GM23338 (cell line): ENCODE data around the gene DPH5. TPM values are rescaled to one million over a fixed set of nuclear protein-coding genes. Genes with fewer than 3 reads are reported as not detected.

Experiments
- ATAC-seq: fragments of 200-7000 bp; cut with Tn5 transposase; 3 replicates; pipeline ENCODE4 v1.9.1; 2020
- DNase-seq: peaks from one replicate; pipeline ENCODE4 v3.0.0-alpha.2; 2015; ENCODE audit warnings: low spot score
- H2AFZ ChIP-seq: fragments of 200-600 bp; sonication (generic); 2 replicates; pipeline ENCODE4 v1.8.0; 2016; ENCODE audit warnings: antibody characterized with exemption, mild to moderate bottlenecking, moderate library complexity
- H3F3A ChIP-seq: fragments of 200-600 bp; sonication (generic); replicated peaks from 2 replicates; pipeline ENCODE4 v1.8.0; 2017; ENCODE audit warnings: antibody characterized with exemption, mixed run types, low read depth
- H3K27ac ChIP-seq: fragments of 200-600 bp; sonication (generic); 2 replicates; pipeline ENCODE4 v1.6.1; 2016; ENCODE audit warnings: low read depth
- H3K27me3 ChIP-seq: fragments of 200-600 bp; sonication (generic); 2 replicates; pipeline ENCODE4 v1.8.0; 2016; ENCODE audit warnings: mild to moderate bottlenecking, mixed run types, moderate library complexity; ENCODE audit not compliant: insufficient read depth
- H3K36me3 ChIP-seq: fragments of 200-600 bp; sonication (generic); 2 replicates; pipeline ENCODE4 v1.8.0; 2016; ENCODE audit warnings: mild to moderate bottlenecking; ENCODE audit not compliant: insufficient read depth
- H3K4me1 ChIP-seq: fragments of 200-600 bp; sonication (generic); 2 replicates; pipeline ENCODE4 v1.8.0; 2016; ENCODE audit warnings: mild to moderate bottlenecking, moderate library complexity; ENCODE audit not compliant: insufficient read depth
- H3K4me2 ChIP-seq: fragments of 200-600 bp; sonication (generic); 2 replicates; pipeline ENCODE4 v1.7.1; 2017; ENCODE audit warnings: mixed run types
- H3K4me3 ChIP-seq: fragments of 200-600 bp; sonication (generic); 2 replicates; pipeline ENCODE4 v1.6.1; 2016; ENCODE audit warnings: mixed run types
- H3K79me2 ChIP-seq: fragments of 200-600 bp; sonication (generic); replicated peaks from 2 replicates; pipeline ENCODE4 v1.8.0; 2017; ENCODE audit warnings: mild to moderate bottlenecking; ENCODE audit not compliant: insufficient read depth
- H3K9me2 ChIP-seq: fragments of 200-600 bp; sonication (generic); 2 replicates; pipeline ENCODE4 v1.8.0; 2017; ENCODE audit not compliant: insufficient read depth
- H4K20me1 ChIP-seq: fragments of 200-600 bp; sonication (generic); replicated peaks from 2 replicates; pipeline ENCODE4 v1.8.0; 2017; ENCODE audit warnings: mild to moderate bottlenecking; ENCODE audit not compliant: insufficient read depth
- H3K27ac Mint-ChIP-seq: 2 replicates; pipeline ENCODE4 v1.8.0; 2020; ENCODE audit warnings: inconsistent platforms, mild to moderate bottlenecking, moderate library complexity, mixed read lengths
- H3K27me3 Mint-ChIP-seq: 3 replicates; pipeline ENCODE4 v1.8.0; 2022; ENCODE audit warnings: low read depth, mild to moderate bottlenecking, moderate library complexity, mixed read lengths, inconsistent platforms; ENCODE audit not compliant: insufficient read depth, poor library complexity
- H3K36me3 Mint-ChIP-seq: 3 replicates; pipeline ENCODE4 v1.8.0; 2021; ENCODE audit warnings: low read depth, mild to moderate bottlenecking, inconsistent platforms, moderate library complexity, mixed read lengths
- H3K4me1 Mint-ChIP-seq: 3 replicates; pipeline ENCODE4 v1.8.0; 2020; ENCODE audit warnings: mild to moderate bottlenecking, inconsistent platforms, mixed read lengths
- H3K4me3 Mint-ChIP-seq: 3 replicates; pipeline ENCODE4 v1.8.0; 2021; ENCODE audit warnings: moderate library complexity, mild to moderate bottlenecking, inconsistent platforms, mixed read lengths
- H3K9me3 Mint-ChIP-seq: 3 replicates; pipeline ENCODE4 v1.8.0; 2020; ENCODE audit warnings: moderate library complexity, mild to moderate bottlenecking, inconsistent platforms, mixed read lengths
- CREB1 ChIP-seq: fragments of 250-450 bp; sonication (Bioruptor Pico); IDR thresholded peaks from 2 replicates; pipeline ENCODE4 v1.5.0; 2020; ENCODE audit warnings: low read depth, mild to moderate bottlenecking, moderate library complexity
- JUNB ChIP-seq: IDR thresholded peaks from one replicate; pipeline ENCODE4 v1.6.1; 2016; ENCODE audit warnings: antibody characterized with exemption; ENCODE audit not compliant: unreplicated experiment
- NANOG ChIP-seq: IDR thresholded peaks from 2 replicates; pipeline ENCODE4 v1.6.1; 2016; ENCODE audit warnings: antibody characterized with exemption, borderline replicate concordance
- POLR2AphosphoS5 ChIP-seq: IDR thresholded peaks from 2 replicates; pipeline ENCODE4 v1.6.1; 2016; ENCODE audit warnings: antibody characterized with exemption, low read depth
- STAT1 ChIP-seq: IDR thresholded peaks from one replicate; pipeline ENCODE4 v1.6.1; 2016; ENCODE audit warnings: antibody characterized with exemption; ENCODE audit not compliant: unreplicated experiment
- ZNF114 ChIP-seq: fragments of 250-450 bp; sonication (Bioruptor Pico); IDR thresholded peaks from 2 replicates; pipeline ENCODE4 v1.5.0; 2020; ENCODE audit warnings: mild to moderate bottlenecking, moderate library complexity
- polyA plus RNA-seq: library from polyadenylated mRNA; unstranded; fragments of >200 nt; fragmentation: Nextera tagmentation; extraction: Ambion mirVana; gene quantifications from 2 replicates; pipeline ENCODE4 v1.2.1, GENCODE V29; 2016
- total RNA-seq: library from RNA; depleted of rRNA; stranded (reverse); fragments of >200 nt; shearing (Covaris generic); gene quantifications from 2 replicates; pipeline ENCODE4 v1.2.3, GENCODE V29; 2014
- TF ChIP-seq, protein P1 (sequence below): fragments of 250-450 bp; sonication (Bioruptor Pico); IDR thresholded peaks from 2 replicates; pipeline ENCODE4 v1.5.0; 2020; ENCODE audit warnings: mild to moderate bottlenecking, moderate library complexity
- TF ChIP-seq, protein P2 (sequence below): IDR thresholded peaks from one replicate; pipeline ENCODE4 v1.6.1; 2018; ENCODE audit warnings: antibody characterized with exemption; ENCODE audit not compliant: unreplicated experiment

Gene DPH5
- total and polyA plus RNA-seq, 2 experiments from 2014 or later: 50.6 to 53.5 TPM

DNA sequence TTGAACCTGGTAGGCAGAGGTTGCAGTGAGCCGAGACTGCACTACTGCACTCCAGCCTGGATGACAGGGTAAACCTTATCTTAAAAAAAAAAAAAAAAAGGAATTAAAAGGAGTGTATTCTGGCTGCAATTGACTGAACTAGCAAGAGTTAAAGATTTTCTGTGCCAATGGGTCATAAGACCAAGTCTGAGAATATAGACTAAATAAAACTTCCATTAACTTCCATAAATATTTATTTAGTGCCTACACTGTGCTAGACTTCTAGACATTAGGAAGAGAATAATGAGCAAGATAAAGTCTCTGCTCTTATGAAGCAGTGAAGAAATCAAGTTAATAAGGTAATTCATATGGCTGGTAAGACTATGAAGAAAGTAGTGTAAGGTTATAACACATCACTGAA, 27.2 kb downstream of the DPH5 start (continued):
- TF ChIP-seq, protein P1, sequence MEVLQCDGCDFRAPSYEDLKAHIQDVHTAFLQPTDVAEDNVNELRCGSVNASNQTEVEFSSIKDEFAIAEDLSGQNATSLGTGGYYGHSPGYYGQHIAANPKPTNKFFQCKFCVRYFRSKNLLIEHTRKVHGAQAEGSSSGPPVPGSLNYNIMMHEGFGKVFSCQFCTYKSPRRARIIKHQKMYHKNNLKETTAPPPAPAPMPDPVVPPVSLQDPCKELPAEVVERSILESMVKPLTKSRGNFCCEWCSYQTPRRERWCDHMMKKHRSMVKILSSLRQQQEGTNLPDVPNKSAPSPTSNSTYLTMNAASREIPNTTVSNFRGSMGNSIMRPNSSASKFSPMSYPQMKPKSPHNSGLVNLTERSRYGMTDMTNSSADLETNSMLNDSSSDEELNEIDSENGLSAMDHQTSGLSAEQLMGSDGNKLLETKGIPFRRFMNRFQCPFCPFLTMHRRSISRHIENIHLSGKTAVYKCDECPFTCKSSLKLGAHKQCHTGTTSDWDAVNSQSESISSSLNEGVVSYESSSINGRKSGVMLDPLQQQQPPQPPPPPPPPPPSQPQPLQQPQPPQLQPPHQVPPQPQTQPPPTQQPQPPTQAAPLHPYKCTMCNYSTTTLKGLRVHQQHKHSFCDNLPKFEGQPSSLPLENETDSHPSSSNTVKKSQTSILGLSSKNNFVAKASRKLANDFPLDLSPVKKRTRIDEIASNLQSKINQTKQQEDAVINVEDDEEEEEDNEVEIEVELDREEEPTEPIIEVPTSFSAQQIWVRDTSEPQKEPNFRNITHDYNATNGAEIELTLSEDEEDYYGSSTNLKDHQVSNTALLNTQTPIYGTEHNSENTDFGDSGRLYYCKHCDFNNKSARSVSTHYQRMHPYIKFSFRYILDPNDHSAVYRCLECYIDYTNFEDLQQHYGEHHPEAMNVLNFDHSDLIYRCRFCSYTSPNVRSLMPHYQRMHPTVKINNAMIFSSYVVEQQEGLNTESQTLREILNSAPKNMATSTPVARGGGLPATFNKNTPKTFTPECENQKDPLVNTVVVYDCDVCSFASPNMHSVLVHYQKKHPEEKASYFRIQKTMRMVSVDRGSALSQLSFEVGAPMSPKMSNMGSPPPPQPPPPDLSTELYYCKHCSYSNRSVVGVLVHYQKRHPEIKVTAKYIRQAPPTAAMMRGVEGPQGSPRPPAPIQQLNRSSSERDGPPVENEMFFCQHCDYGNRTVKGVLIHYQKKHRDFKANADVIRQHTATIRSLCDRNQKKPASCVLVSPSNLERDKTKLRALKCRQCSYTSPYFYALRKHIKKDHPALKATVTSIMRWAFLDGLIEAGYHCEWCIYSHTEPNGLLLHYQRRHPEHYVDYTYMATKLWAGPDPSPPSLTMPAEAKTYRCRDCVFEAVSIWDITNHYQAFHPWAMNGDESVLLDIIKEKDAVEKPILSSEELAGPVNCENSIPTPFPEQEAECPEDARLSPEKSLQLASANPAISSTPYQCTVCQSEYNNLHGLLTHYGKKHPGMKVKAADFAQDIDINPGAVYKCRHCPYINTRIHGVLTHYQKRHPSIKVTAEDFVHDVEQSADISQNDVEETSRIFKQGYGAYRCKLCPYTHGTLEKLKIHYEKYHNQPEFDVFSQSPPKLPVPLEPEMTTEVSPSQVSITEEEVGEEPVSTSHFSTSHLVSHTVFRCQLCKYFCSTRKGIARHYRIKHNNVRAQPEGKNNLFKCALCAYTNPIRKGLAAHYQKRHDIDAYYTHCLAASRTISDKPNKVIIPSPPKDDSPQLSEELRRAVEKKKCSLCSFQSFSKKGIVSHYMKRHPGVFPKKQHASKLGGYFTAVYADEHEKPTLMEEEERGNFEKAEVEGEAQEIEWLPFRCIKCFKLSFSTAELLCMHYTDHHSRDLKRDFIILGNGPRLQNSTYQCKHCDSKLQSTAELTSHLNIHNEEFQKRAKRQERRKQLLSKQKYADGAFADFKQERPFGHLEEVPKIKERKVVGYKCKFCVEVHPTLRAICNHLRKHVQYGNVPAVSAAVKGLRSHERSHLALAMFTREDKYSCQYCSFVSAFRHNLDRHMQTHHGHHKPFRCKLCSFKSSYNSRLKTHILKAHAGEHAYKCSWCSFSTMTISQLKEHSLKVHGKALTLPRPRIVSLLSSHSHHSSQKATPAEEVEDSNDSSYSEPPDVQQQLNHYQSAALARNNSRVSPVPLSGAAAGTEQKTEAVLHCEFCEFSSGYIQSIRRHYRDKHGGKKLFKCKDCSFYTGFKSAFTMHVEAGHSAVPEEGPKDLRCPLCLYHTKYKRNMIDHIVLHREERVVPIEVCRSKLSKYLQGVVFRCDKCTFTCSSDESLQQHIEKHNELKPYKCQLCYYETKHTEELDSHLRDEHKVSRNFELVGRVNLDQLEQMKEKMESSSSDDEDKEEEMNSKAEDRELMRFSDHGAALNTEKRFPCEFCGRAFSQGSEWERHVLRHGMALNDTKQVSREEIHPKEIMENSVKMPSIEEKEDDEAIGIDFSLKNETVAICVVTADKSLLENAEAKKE (CRISPR knock-in tag): no peak
- no peak for TF ChIP-seq POLR2AphosphoS5
- no peak for TF ChIP-seq ZNF114

DNA sequence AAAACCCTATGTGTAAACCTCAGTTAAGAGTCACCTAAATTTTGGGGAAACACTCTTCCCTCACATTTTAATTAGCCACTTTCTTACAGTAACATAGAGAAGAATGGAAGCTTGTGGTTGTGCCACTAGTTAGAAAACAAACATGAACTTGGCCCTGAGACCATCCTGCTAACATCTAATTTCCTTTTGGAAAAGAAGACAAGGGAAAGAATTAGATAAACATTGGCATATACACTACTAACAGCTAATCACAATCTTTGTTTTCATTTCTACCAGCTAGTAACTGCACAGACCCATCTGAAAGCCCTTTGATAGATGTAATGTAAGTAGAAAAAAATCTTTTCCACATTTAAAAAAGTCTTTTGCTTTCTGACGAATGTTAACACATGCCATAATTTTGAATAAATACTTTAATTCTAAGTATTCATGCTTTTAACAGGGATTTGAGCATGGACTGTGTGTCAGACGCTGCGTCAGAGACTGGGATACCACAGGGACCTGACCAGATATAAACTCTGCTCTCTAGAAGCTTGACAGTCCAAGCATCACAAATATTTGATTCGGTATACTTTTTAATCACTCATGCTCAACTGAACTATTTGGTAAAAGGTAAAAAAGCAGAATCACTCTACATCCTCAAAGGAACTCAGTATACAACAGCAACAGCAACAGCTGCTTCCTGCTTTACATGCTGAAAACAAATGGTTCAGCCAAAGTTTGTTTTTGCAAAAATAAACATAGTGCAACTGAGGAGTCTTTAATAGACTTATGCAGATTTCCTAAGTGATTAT, 30.2 kb downstream of the DPH5 start:
- H3K27me3 Mint-ChIP-seq: no peaks in the 10 kb centered on the region
- peaks cover 51% of the 10 kb centered on the region for H3K36me3 Mint-ChIP-seq
- Histone ChIP-seq H3K4me2 (no peak overlapping the region), H3K79me2 (no peaks in the 10 kb centered on the region), H3K36me3 (peaks cover 16% of the 10 kb centered on the region), H2AFZ (no peak overlapping the region), H3K4me3 (no peak overlapping the region), H3K9me2 (no peaks in the 10 kb centered on the region), H3K27me3 (no peaks in the 10 kb centered on the region), H4K20me1 (no peaks in the 10 kb centered on the region; the same call in 1 of the 2 replicates), H3F3A (no peaks in the 10 kb centered on the region), H3K4me1 (no peaks in the 10 kb centered on the region), H3K27ac (no peak overlapping the region)
- DNase-seq: no peak
- no peak overlapping the region for H3K4me3 Mint-ChIP-seq
- ATAC-seq: no peak
- H3K9me3 Mint-ChIP-seq: no peaks in the 10 kb centered on the region
- H3K27ac Mint-ChIP-seq: no peak overlapping the region
- no peaks in the 10 kb centered on the region for H3K4me1 Mint-ChIP-seq
- no peak for TF ChIP-seq ZNF114
- TF ChIP-seq STAT1: no peak
- no peak for TF ChIP-seq NANOG
- TF ChIP-seq POLR2AphosphoS5: no peak
- no peak for TF ChIP-seq JUNB
- TF ChIP-seq CREB1: no peak
- TF ChIP-seq, protein P2, sequence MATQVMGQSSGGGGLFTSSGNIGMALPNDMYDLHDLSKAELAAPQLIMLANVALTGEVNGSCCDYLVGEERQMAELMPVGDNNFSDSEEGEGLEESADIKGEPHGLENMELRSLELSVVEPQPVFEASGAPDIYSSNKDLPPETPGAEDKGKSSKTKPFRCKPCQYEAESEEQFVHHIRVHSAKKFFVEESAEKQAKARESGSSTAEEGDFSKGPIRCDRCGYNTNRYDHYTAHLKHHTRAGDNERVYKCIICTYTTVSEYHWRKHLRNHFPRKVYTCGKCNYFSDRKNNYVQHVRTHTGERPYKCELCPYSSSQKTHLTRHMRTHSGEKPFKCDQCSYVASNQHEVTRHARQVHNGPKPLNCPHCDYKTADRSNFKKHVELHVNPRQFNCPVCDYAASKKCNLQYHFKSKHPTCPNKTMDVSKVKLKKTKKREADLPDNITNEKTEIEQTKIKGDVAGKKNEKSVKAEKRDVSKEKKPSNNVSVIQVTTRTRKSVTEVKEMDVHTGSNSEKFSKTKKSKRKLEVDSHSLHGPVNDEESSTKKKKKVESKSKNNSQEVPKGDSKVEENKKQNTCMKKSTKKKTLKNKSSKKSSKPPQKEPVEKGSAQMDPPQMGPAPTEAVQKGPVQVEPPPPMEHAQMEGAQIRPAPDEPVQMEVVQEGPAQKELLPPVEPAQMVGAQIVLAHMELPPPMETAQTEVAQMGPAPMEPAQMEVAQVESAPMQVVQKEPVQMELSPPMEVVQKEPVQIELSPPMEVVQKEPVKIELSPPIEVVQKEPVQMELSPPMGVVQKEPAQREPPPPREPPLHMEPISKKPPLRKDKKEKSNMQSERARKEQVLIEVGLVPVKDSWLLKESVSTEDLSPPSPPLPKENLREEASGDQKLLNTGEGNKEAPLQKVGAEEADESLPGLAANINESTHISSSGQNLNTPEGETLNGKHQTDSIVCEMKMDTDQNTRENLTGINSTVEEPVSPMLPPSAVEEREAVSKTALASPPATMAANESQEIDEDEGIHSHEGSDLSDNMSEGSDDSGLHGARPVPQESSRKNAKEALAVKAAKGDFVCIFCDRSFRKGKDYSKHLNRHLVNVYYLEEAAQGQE: no peak
